PC-9 (cell line): ENCODE results near the gene MKRN2OS. TPM values are rescaled to one million over a fixed set of nuclear protein-coding genes. Genes with fewer than 3 reads are reported as not detected.

Experiments
- BruUV-seq: library from RNA; stranded (reverse); fragments of 400-500 nt; replicated peaks from 2 replicates; lab custom pipeline; 2021; lab: Mats Ljungman, UMichigan
- CTCF ChIA-PET: fragments of 300-600 bp; sonication (Branson Sonifier 250); formaldehyde crosslinking; loops from one replicate; lab custom pipeline; 2022; ENCODE audit warnings: antibody characterized with exemption; lab: Charles Lee
- POLR2A ChIA-PET: fragments of 300-600 bp; sonication (Branson Sonifier 250); formaldehyde crosslinking; loops from one replicate; lab custom pipeline; 2022; ENCODE audit warnings: antibody characterized with exemption; ENCODE audit not compliant: unreplicated experiment; lab: Charles Lee
- DNase-seq, 2 experiments: peaks; one replicate each; pipeline versions ENCODE4 v3.0.0 to v3.0.0-alpha.2; 2015 to 2022; ENCODE audit warnings: mixed read lengths in 1 of 2
- H2AFZ ChIP-seq: fragments of 200-600 bp; sonication (generic); 2 replicates; pipeline ENCODE4 v1.8.1; 2017; ENCODE audit warnings: antibody characterized with exemption
- H3F3A ChIP-seq: fragments of 200-600 bp; sonication (generic); 2 replicates; pipeline ENCODE4 v1.8.1; 2017; ENCODE audit warnings: antibody characterized with exemption, mild to moderate bottlenecking, low read depth; ENCODE audit not compliant: insufficient read depth
- H3K27ac ChIP-seq: fragments of 200-600 bp; sonication (generic); 2 replicates; pipeline ENCODE4 v1.6.1; 2016; ENCODE audit warnings: mixed run types
- H3K27me3 ChIP-seq: fragments of 200-600 bp; sonication (generic); 2 replicates; pipeline ENCODE4 v1.6.1; 2016; ENCODE audit warnings: low read depth, mixed run types; ENCODE audit not compliant: insufficient read depth
- H3K36me3 ChIP-seq: fragments of 200-600 bp; sonication (generic); 2 replicates; pipeline ENCODE4 v1.6.1; 2016; ENCODE audit warnings: low read depth, mixed run types
- H3K4me1 ChIP-seq: fragments of 200-600 bp; sonication (generic); replicated peaks from 2 replicates; pipeline ENCODE4 v1.6.1; 2016; ENCODE audit warnings: mixed run types; ENCODE audit not compliant: insufficient read depth
- H3K4me2 ChIP-seq: fragments of 200-600 bp; sonication (generic); 2 replicates; pipeline ENCODE4 v1.6.1; 2017; ENCODE audit warnings: mixed run types
- H3K4me3 ChIP-seq: fragments of 200-600 bp; sonication (generic); 2 replicates; pipeline ENCODE4 v1.6.1; 2016; ENCODE audit warnings: mixed run types
- H3K79me2 ChIP-seq: fragments of 200-600 bp; sonication (generic); 2 replicates; pipeline ENCODE4 v1.6.1; 2017; ENCODE audit warnings: low read depth, mixed run types
- H3K9me2 ChIP-seq: fragments of 200-600 bp; sonication (generic); 2 replicates; pipeline ENCODE4 v1.8.1; 2017; ENCODE audit warnings: mild to moderate bottlenecking; ENCODE audit not compliant: insufficient read depth
- H3K9me3 ChIP-seq: fragments of 200-600 bp; sonication (generic); 2 replicates; pipeline ENCODE4 v1.8.1; 2016; ENCODE audit warnings: low read depth; ENCODE audit not compliant: insufficient read depth
- H4K20me1 ChIP-seq: fragments of 200-600 bp; sonication (generic); 2 replicates; pipeline ENCODE4 v1.8.1; 2017; ENCODE audit not compliant: insufficient read depth
- CTCF ChIP-seq: fragments of 200-600 bp; sonication (generic); conservative IDR thresholded peaks from 2 replicates; pipeline ENCODE4 v1.6.1; 2017; ENCODE audit warnings: mixed run types, antibody characterized with exemption, mild to moderate bottlenecking, moderate library complexity
- EZH2 ChIP-seq: fragments of 200-600 bp; sonication (generic); IDR thresholded peaks from 2 replicates; pipeline ENCODE4 v1.8.0; 2017; ENCODE audit warnings: antibody characterized with exemption, low read depth
- intact Hi-C: fragments of 100-400 bp; cut with micrococcal nuclease; formaldehyde crosslinking; loops from one replicate; pipeline ENCODE4 v1.10.0; 2022; ENCODE audit not compliant: unreplicated experiment
- total RNA-seq: library from RNA; stranded (reverse); gene quantifications from 2 replicates; pipeline ENCODE4 v1.2.3, GENCODE V29; 2021

The MKRN2OS gene
- total RNA-seq, 1 experiment from 2014 or later, result 6.2 TPM

- intact Hi-C loops, result no loop called here
- CTCF ChIA-PET, result no interaction called here
- DNase-seq, result no peak
These were observed 31.4 kb downstream of the MKRN2OS start for GRCh38 chr3:12513694-12514446.

GRCh38 chr3:12512534-12513118 lies 32.7 kb downstream of the MKRN2OS start:
- CTCF ChIA-PET, result interaction anchor here (0.6 kb wide), 1 partner anchor 12 kb away, joined by 3 read pairs; no protein-coding TSS in a partner anchor
- Histone ChIP-seq H2AFZ (no peak overlapping the region), H3K27me3 (no peaks in the 10 kb centered on the region), H3K4me3 (no peak overlapping the region), H3K36me3 (no peaks in the 10 kb centered on the region; the same call in 1 of the 2 replicates), H3K4me2 (no peak overlapping the region), H3K79me2 (0 out of 2 replicates have a peak, but pooled peaks cover 4% of the 10 kb centered on the region), H3K9me2 (no peaks in the 10 kb centered on the region), H3F3A (peaks cover 16% of the 10 kb centered on the region; the same call in 1 of the 2 replicates), H3K9me3 (no peaks in the 10 kb centered on the region), H3K27ac (no peak overlapping the region), H4K20me1 (peaks cover 4% of the 10 kb centered on the region; the same call in 1 of the 2 replicates), H3K4me1 (peaks cover 7% of the 10 kb centered on the region; the same call in 1 of the 2 replicates)
- no TSS peak for BruUV-seq
- DNase-seq, result no peak
- intact Hi-C loops, result no loop called here
- TF ChIP-seq CTCF (no peak), EZH2 (no peak)
- POLR2A ChIA-PET, result no interaction called here

More at GRCh38 chr3:12513694-12514446, 31.4 kb downstream of the MKRN2OS start:
- Histone ChIP-seq H3K4me1 (no peaks in the 10 kb centered on the region), H3K9me3 (no peaks in the 10 kb centered on the region), H3K36me3 (peaks cover 4% of the 10 kb centered on the region; the same call in 1 of the 2 replicates), H3K9me2 (no peaks in the 10 kb centered on the region), H2AFZ (no peak overlapping the region), H3K4me3 (no peak overlapping the region), H3K27me3 (no peaks in the 10 kb centered on the region), H3K79me2 (peaks cover 4% of the 10 kb centered on the region; the same call in 1 of the 2 replicates), H4K20me1 (no peaks in the 10 kb centered on the region; the same call in 1 of the 2 replicates), H3F3A (0 out of 2 replicates have a peak, but pooled peaks cover 15% of the 10 kb centered on the region), H3K27ac (no peak overlapping the region), H3K4me2 (no peak overlapping the region)
- no TSS peak for BruUV-seq
- POLR2A ChIA-PET, result no interaction called here
- TF ChIP-seq EZH2 (no peak), CTCF (no peak)

GRCh38 chr3:12509466-12509865 lies 35.8 kb downstream of the MKRN2OS start:
- Histone ChIP-seq H3K36me3 (peaks cover 13% of the 10 kb centered on the region), H3K4me3 (no peak overlapping the region), H3K27me3 (no peaks in the 10 kb centered on the region), H3K79me2 (0 out of 2 replicates have a peak, but pooled peaks cover 4% of the 10 kb centered on the region), H3K4me2 (no peak overlapping the region), H3K9me3 (no peaks in the 10 kb centered on the region), H3K4me1 (peaks cover 12% of the 10 kb centered on the region; the same call in 1 of the 2 replicates), H3K27ac (no peak overlapping the region), H4K20me1 (0 out of 2 replicates have a peak, but pooled peaks cover 4% of the 10 kb centered on the region), H3K9me2 (no peaks in the 10 kb centered on the region), H2AFZ (no peak overlapping the region), H3F3A (peaks cover 19% of the 10 kb centered on the region; the same call in 1 of the 2 replicates)
- ChIA-PET CTCF (interaction anchor here (1.5 kb wide), 1 partner anchor 25 kb away, joined by 3 read pairs; the partner anchor contains the start of gene TSEN2), POLR2A (no interaction called here)
- intact Hi-C loops, result no loop called here
- TF ChIP-seq CTCF, result no peak
- TF ChIP-seq EZH2, result no peak
- no TSS peak for BruUV-seq
- DNase-seq, result no peak
